GM19324 (cell line): ENCODE measurements around the gene SLC5A5.

Source experiments
- ATAC-seq: cut with Tn5 transposase; IDR thresholded peaks from one replicate; pipeline ENCODE4 v1.9.1; 2021; ENCODE audit warnings: mild to moderate bottlenecking, moderate library complexity; ENCODE audit not compliant: unreplicated experiment, low FRiP score

The SLC5A5 gene

DNA sequence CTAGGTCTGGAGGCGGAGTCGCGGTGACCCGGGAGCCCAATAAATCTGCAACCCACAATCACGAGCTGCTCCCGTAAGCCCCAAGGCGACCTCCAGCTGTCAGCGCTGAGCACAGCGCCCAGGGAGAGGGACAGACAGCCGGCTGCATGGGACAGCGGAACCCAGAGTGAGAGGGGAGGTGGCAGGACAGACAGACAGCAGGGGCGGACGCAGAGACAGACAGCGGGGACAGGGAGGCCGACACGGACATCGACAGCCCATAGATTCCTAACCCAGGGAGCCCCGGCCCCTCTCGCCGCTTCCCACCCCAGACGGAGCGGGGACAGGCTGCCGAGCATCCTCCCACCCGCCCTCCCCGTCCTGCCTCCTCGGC lies at the start of gene SLC5A5:
Gene SLC5A5 (plus strand): TSS at position 68 of the 373 bp plus-strand sequence. CDS start 375 bp downstream, outside the sequence.
- no peak for ATAC-seq

DNA sequence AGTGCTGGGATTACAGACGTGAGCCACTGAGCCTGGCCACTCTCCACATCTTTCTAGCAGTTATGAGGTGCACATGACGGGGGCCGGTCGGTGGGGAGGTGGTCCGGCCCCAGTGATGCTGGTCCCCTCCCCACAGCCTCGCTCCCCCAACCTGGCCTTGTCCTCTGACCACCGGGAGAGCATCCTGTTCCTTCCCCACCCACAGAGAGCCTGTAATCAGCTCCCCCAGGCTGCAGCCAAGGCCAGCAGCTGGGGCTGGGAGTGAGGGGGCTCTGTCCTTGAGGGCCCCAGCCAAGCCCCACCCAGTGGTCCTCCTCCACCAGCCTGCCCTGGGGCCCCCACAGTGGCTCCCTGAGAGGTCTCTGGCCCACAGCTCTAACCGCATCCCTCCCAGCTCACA lies 47.4 kb upstream of the SLC5A5 start:
- ATAC-seq, result no peak

- ATAC-seq, result no peak
Observed at GRCh38 chr19:17826508-17827056, 45.2 kb upstream of the SLC5A5 start.

GRCh38 chr19:17829855-17830566 lies 41.7 kb upstream of the SLC5A5 start:
- ATAC-seq, result no peak

GRCh38 chr19:17830567-17831418 lies 41.0 kb upstream of the SLC5A5 start:
- ATAC-seq, result no peak

DNA sequence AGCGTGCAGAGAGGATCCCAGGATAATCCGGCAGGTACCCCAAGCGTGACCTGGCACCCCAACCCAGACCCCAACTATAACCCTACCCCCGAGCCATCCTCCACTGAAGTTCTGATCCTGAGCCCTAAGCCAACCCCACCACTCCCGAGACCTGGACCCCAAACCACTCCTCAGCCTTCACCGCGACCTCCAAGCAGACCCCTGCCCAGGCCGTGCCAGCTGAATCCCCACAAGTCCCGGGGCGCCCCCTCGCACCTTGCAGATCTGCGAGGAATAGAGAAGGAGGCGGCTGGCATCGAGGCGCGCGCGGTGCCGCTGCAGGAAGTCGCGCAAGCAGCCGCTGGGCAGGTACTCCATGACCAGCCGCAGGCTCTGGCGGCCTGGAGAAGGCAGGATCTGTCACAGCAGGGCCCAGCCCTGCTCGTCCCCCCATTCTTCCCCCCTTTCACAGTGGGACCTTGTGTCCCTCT lies 40.3 kb upstream of the SLC5A5 start:
- no peak for ATAC-seq

- ATAC-seq, result no peak
Observed at GRCh38 chr19:17832443-17833208, 39.1 kb upstream of the SLC5A5 start.

- ATAC-seq, result no peak
Observed at GRCh38 chr19:17834350-17835181, 37.2 kb upstream of the SLC5A5 start.

GRCh38 chr19:17835182-17836006 lies 36.4 kb upstream of the SLC5A5 start:
- ATAC-seq, result no peak

DNA sequence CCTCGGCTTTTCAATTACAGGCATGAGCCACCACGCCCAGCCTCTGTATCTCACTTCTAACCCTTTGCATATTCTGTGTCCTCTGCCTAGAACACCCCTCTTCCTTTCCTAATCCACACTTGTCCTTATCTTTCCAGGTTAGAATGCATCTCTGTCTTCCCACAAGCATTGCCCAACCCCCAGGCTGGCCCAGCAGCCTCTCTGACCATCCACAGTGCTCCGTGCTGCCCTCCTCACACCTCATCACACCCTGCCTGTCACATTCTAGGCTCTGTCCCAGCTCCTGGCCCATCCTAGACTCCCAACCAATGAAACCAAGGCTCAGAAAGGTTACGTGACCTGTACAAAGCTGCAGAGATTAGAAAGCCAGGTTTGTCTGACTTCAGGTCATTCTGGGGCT lies 35.2 kb upstream of the SLC5A5 start:
- no peak for ATAC-seq

- ATAC-seq, result no peak
Observed at GRCh38 chr19:17837972-17838371, 33.8 kb upstream of the SLC5A5 start.

DNA sequence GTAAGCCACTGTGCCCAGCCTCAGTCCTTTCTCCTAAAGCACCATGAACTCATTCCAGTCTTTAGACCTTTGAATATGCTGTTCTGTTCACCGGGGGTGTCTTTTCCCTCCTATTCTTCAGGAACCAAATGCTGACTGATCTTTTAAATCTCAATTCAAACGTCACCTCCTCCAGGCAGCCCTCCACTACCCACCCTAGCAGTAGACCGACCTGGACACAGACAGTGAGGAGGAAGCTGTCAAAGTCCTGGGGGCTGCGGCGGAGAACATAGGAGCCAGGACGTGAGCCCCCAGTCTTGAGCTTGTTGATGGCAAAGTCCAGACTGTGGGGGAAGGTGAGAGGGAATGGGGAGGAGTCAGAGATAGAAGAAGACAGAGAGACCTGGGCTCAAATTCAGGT lies 31.7 kb upstream of the SLC5A5 start:
- ATAC-seq, result no peak

DNA sequence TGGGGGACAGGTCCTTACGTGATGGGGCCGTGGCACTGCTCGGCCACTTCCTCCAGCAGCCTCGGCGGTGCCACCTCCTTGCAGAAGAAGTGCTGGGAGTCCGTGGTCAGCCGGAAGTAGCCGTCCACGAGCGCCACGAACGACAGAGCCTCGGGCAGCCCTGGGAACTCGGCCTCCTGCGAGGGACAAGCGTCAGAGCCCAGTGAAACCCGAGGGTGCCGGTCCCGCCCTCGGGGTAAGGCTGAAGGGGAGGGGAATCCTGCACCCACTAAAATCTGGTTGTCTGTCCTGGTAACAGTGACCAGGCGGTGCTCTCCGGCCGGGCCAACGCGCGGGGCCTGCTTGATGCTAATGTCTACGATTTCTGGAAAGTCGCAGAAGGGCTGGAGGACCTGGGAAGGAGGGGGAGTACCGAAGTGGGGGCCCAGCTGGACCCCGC lies 30.4 kb upstream of the SLC5A5 start:
- no peak for ATAC-seq

DNA sequence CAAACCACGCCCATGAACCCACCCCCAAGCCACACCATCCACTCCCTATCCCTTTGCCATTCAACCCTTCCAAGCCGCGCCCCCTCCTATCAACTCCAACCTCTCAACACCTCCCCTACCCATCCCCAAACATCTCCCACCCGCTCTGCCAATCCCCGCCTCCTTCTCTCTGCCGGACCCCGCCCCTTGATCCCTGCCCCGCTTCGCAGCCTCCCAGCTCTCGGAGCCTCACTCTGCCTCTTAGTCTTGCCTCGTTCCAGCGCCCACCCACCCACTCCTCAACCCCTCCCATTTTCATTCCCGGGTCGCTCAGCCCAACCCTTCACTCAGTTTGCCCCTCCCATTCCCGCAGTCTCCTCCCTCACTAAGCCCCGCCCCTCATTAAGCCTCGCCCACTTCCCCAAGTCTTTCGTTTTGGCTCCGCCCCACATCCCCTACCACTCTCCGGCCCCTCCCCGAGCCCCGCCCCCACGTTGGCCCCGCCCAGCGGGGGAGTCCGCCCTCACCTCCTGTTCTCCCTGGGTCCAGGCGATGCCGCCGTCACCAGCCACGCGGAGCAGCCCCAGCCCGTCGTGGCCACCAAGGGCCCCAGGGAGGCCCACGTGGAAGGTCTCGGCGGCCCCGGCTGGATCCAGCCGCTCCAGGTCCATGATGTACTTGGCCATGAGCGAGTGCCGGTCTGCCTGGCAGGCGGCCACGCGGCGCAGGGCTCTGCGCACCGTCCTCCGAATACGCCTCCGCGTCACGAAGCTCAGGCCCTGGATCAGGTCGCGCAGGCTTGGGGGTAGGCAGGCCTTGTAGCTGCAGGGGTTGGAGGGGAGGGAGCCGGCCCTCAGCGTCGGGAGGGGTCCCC lies 29.7 kb upstream of the SLC5A5 start:
- no peak for ATAC-seq

- ATAC-seq, result no peak
Observed at GRCh38 chr19:17842663-17843291, 29.0 kb upstream of the SLC5A5 start.

- ATAC-seq, result no peak
Observed at GRCh38 chr19:17843292-17843827, 28.4 kb upstream of the SLC5A5 start.

DNA sequence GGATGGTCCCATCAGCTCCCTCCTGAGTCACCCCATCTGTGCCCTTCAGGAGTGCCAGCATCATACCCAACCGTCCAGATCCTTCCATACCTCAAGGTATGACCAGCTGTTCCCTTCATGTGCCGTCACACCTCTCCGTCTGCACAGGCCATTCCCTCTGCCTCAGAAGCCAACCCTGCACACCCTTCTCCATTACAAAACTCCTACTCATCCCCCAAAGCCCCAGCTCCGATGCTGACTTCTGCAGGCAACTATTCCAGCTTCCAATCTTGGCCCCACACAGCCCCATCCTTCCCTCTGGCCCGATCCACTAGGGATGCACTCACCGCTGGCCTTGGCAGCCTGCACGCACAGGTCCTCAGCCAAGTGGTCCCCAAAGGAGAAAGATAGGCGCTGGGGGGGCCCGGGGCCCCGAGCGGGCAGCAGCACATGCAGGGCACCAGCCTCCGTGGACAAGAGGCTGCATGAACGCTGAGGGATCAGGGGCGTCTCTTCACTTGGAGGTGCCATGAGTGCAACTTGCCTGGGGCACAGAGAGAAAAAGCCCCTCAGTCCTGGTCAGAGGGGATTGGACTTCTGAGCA lies 27.7 kb upstream of the SLC5A5 start:
- no peak for ATAC-seq
